WI38 (cell line): Measurements from ENCODE around the gene ZNF280A.
A peak's percentile ranks its signal among the peaks of the same experiment; 100 is the strongest.

Source experiments
- H3K4me3 ChIP-seq: 2 replicates; pipeline ENCODE4 v1.5.1; 2011; ENCODE audit warnings: low read depth, mild to moderate bottlenecking, control low read depth, low read length
- TF ChIP-seq, protein P1 (sequence below): IDR thresholded peaks from 2 replicates; pipeline ENCODE4 v1.5.1; 2012; ENCODE audit warnings: low read depth, mild to moderate bottlenecking, control low read depth, low read length

The ZNF280A gene, protein sequence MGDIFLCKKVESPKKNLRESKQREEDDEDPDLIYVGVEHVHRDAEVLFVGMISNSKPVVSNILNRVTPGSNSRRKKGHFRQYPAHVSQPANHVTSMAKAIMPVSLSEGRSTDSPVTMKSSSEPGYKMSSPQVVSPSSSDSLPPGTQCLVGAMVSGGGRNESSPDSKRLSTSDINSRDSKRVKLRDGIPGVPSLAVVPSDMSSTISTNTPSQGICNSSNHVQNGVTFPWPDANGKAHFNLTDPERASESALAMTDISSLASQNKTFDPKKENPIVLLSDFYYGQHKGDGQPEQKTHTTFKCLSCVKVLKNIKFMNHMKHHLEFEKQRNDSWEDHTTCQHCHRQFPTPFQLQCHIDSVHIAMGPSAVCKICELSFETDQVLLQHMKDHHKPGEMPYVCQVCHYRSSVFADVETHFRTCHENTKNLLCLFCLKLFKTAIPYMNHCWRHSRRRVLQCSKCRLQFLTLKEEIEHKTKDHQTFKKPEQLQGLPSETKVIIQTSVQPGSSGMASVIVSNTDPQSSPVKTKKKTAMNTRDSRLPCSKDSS

GRCh38 chr22:22520020-22520656 lies at the start of gene ZNF280A:
ZNF280A (minus strand) TSS chr22:22520270; CDS start chr22:22515630, 4,640 bp downstream.
- no peak within 1 kb of the TSS for H3K4me3 ChIP-seq
- TF ChIP-seq, protein P1, sequence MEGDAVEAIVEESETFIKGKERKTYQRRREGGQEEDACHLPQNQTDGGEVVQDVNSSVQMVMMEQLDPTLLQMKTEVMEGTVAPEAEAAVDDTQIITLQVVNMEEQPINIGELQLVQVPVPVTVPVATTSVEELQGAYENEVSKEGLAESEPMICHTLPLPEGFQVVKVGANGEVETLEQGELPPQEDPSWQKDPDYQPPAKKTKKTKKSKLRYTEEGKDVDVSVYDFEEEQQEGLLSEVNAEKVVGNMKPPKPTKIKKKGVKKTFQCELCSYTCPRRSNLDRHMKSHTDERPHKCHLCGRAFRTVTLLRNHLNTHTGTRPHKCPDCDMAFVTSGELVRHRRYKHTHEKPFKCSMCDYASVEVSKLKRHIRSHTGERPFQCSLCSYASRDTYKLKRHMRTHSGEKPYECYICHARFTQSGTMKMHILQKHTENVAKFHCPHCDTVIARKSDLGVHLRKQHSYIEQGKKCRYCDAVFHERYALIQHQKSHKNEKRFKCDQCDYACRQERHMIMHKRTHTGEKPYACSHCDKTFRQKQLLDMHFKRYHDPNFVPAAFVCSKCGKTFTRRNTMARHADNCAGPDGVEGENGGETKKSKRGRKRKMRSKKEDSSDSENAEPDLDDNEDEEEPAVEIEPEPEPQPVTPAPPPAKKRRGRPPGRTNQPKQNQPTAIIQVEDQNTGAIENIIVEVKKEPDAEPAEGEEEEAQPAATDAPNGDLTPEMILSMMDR: no peak

DNA sequence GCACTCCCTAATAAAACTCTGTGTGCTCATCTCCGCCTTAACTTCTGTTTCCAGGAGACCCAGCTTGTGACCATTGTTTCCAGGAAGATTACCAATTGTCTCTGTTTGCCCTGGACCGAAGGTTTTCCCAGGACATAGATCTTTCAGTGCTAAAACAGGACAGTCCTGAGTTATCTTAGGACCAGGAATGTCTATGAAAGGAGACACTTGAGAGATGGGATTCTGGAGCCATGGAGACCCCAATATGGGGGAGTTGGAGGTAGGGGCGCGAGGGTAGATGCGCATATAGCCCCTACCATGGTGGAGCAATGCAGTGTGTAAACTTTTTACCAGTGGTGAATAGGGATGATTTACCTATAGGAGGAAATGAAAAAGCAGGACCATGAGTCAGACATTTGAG lies 49.1 kb upstream of the ZNF280A start:
- TF ChIP-seq, protein P1: no peak
- H3K4me3 ChIP-seq: no peak overlapping the region

DNA sequence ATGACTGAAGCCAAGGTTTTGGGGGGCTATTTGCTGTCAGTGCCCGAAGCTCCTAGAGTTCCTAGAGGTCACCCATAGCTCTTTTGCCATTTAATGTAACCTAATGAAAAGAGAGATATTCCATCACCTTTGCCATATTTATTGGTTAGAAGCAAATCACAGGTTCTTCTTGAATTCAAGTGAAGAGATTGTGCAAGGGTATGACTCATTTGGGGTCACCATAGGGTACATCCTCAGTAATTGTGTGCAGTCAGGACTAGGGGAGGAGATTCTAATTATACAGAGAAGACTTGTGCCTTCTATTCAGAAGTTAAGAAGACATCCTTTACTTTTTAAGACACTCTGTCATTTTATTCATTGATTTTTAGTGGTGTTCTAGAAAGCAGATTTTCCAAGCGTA lies 45.9 kb upstream of the ZNF280A start:
- no peak overlapping the region for H3K4me3 ChIP-seq
- TF ChIP-seq, protein P1: no peak

GRCh38 chr22:22558972-22559603 lies 39.0 kb upstream of the ZNF280A start, which contains the start of gene PRAME:
PRAME (minus strand) TSS chr22:22559265; CDS start chr22:22556832, 2,433 bp downstream.
- H3K4me3 ChIP-seq: no peak within 1 kb of the TSS
- TF ChIP-seq, protein P1: 0 out of 2 replicates have a peak, but pooled peaks have one; percentile 15

GRCh38 chr22:22558071-22558971 lies 38.3 kb upstream of the ZNF280A start:
- H3K4me3 ChIP-seq: no peak overlapping the region
- TF ChIP-seq, protein P1: no peak

DNA sequence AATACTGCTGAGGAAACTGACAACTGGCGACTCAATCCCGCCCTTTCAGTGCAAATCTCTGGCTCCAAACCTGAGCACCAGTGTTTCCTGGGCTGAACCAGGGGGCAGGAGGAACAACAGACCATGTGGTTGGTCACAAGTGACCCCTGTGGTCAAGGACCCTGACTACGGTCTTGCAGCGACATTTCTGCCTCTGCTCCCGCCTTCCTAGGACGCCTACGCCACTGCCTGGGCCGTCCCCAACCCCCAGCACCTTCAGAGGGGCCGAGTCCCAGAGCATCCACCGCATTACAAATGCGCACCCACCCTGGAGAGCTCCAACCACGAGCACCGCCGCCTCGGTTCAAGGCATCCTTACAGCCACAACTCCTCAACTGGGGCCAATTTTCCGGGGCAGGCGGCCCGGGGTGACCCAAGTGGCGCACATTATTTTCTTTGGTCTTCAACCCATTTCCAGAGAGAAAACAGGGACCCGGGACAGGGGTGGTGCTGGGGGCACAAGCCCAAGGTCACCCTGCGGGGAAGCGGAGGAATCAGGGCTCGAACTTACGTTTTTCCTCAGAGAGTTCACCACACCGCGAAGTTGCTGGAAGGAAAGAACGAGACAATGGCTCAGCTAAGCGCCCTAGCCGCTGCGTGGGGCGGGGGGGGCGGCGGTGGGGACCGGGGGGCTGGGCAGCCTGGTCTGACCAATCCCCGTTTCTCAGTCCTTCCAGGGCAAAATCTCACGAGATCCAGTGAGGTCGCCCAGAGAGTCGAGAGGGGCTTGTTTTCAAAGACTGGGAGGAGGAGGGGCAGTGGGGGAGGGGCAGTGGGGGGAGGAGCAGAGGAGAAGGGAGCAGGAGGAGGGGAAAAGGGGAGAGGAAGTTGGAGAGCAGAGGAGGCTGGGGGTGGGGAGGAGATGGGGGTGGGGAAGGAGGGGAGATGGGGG lies 37.2 kb upstream of the ZNF280A start:
- TF ChIP-seq, protein P1: no peak
- H3K4me3 ChIP-seq: no peak overlapping the region
